Adipose tissue (tissue), 3 donors: Measurements from ENCODE around the gene NOL11. TPM values are rescaled to one million over a fixed set of nuclear protein-coding genes. Genes with fewer than 3 reads are reported as not detected.
"Not testable (repeated sequence)": the region's sequence is repeated elsewhere in the genome, so short reads cannot be mapped to it uniquely, and the experiment has no call there.

Source experiments
- H3K27ac ChIP-seq: one replicate; pipeline ENCODE4 v1.5.1; 2013; ENCODE audit warnings: low read depth, low read length
- WGBS, 3 donors: extraction: QIAGEN DNeasy Blood & Tissue Kit; methylation state at CpG; one replicate each; pipeline ENCODE4 v1.1.7; 2013; 5-methylcytosine and 5-hydroxymethylcytosine counted together
- polyA plus RNA-seq, 3 donors: library from polyadenylated mRNA; stranded (reverse); fragments of 200-250 nt; gene quantifications; one replicate each; pipeline ENCODE4 v1.2.3, GENCODE V29; 2013
- donor health status: healthy with polysubstance abuse.
- donor health status: Bipolar disorder and iron deficiency.
- donor health status: healthy.

Gene NOL11
- polyA plus RNA-seq, 3 donors = 10.4 to 27.8 (median 20.4) TPM

- no peak overlapping the region for H3K27ac ChIP-seq
- WGBS, 3 donors = 79 to 93% (median 92%) methylated on average over 1 of the region's 1 CpG
These were observed 17.0 kb upstream of the NOL11 start for GRCh38 chr17:67700725-67701119.

GRCh38 chr17:67702861-67703260 lies 14.9 kb upstream of the NOL11 start:
- not testable (repeated sequence) for H3K27ac ChIP-seq
- 92 to 96% (median 96%) methylated on average over 8 of the region's 8 CpGs for WGBS, 3 donors

GRCh38 chr17:67707442-67707841 lies 10.3 kb upstream of the NOL11 start:
- H3K27ac ChIP-seq = no peak overlapping the region
- WGBS, 3 donors = 74 to 85% (median 81%) methylated on average over 2 of the region's 2 CpGs

- 83 to 89% (median 86%) methylated on average over 3 of the region's 3 CpGs for WGBS, 3 donors
- H3K27ac ChIP-seq = no peak overlapping the region
These were observed 9.4 kb upstream of the NOL11 start for GRCh38 chr17:67708378-67708777.

GRCh38 chr17:67711916-67712315 lies 5.8 kb upstream of the NOL11 start:
- 75 to 76% (median 76%) methylated on average over 4 of the region's 4 CpGs for WGBS, 3 donors
- no peak overlapping the region for H3K27ac ChIP-seq

- H3K27ac ChIP-seq = no peak overlapping the region
- 89 to 93% (median 92%) methylated on average over 3 to 4 of the region's 4 CpGs for WGBS, 3 donors
These were observed 5.4 kb upstream of the NOL11 start for GRCh38 chr17:67712375-67712774.

GRCh38 chr17:67713169-67713568 lies 4.6 kb upstream of the NOL11 start:
- H3K27ac ChIP-seq = no peak overlapping the region
- WGBS, 3 donors = 85 to 92% (median 92%) methylated on average over 3 of the region's 3 CpGs

GRCh38 chr17:67716405-67716798 lies 1.3 kb upstream of the NOL11 start:
- WGBS, 3 donors = 88 to 94% (median 94%) methylated on average over 6 of the region's 6 CpGs
- H3K27ac ChIP-seq = no peak overlapping the region

GRCh38 chr17:67717192-67717623 lies 528 bp upstream of the NOL11 start:
- H3K27ac ChIP-seq = peak overlapping the region; percentile 26
- WGBS, 3 donors = 0 to 3% (median 0%) methylated on average over 5 of the region's 5 CpGs

GRCh38 chr17:67718325-67718941 lies 697 bp downstream of the NOL11 start:
- 0 to 1% (median 0%) methylated on average over 16 of the region's 16 CpGs for WGBS, 3 donors

GRCh38 chr17:67725373-67725791 lies 7.6 kb downstream of the NOL11 start:
- WGBS, 3 donors = 81 to 92% (median 82%) methylated on average over 4 of the region's 4 CpGs
- no peak overlapping the region for H3K27ac ChIP-seq

More at GRCh38 chr17:67718325-67718941, 697 bp downstream of the NOL11 start:
- no peak overlapping the region for H3K27ac ChIP-seq

- 87 to 95% (median 93%) methylated on average over 4 of the region's 4 CpGs for WGBS, 3 donors
- no peak overlapping the region for H3K27ac ChIP-seq
These were observed 8.1 kb downstream of the NOL11 start for GRCh38 chr17:67725807-67726206.

GRCh38 chr17:67727152-67728039 lies 9.7 kb downstream of the NOL11 start:
- not testable (repeated sequence) for H3K27ac ChIP-seq
- WGBS, 3 donors = 85 to 97% (median 97%) methylated on average over 15 of the region's 15 CpGs

GRCh38 chr17:67729903-67730302 lies 12.2 kb downstream of the NOL11 start:
- 97 to 98% (median 98%) methylated on average over 6 of the region's 6 CpGs for WGBS, 3 donors
- H3K27ac ChIP-seq = no peak overlapping the region

GRCh38 chr17:67730731-67731130 lies 13.0 kb downstream of the NOL11 start:
- WGBS, 3 donors = 75 to 81% (median 81%) methylated on average over 7 of the region's 7 CpGs
- no peak overlapping the region for H3K27ac ChIP-seq

GRCh38 chr17:67733449-67733848 lies 15.7 kb downstream of the NOL11 start:
- H3K27ac ChIP-seq = no peak overlapping the region
- WGBS, 3 donors = 72 to 76% (median 73%) methylated on average over 2 of the region's 2 CpGs

GRCh38 chr17:67737145-67737544 lies 19.4 kb downstream of the NOL11 start:
- H3K27ac ChIP-seq = no peak overlapping the region
- 81 to 93% (median 90%) methylated on average over 8 of the region's 8 CpGs for WGBS, 3 donors

GRCh38 chr17:67742025-67742424 lies 24.3 kb downstream of the NOL11 start:
- no peak overlapping the region for H3K27ac ChIP-seq
- WGBS, 3 donors = 70 to 86% (median 72%) methylated on average over 2 of the region's 2 CpGs

- 64 to 75% (median 68%) methylated on average over 14 of the region's 14 CpGs for WGBS, 3 donors
These were observed 29.2 kb downstream of the NOL11 start for GRCh38 chr17:67746704-67747571.

More at GRCh38 chr17:67746704-67747571, 29.2 kb downstream of the NOL11 start:
- H3K27ac ChIP-seq = no peak overlapping the region
